Choroid plexus epithelial cell (primary cell): ENCODE data around the gene CHPF.

ENCODE experiments used
- DNase-seq: peaks from one replicate; pipeline ENCODE4 v3.0.0-alpha.2; 2010; ENCODE audit warnings: low read depth
- H3K4me3 ChIP-seq: 2 replicates; pipeline ENCODE4 v1.5.1; 2011; ENCODE audit warnings: low read depth, mild to moderate bottlenecking, control low read depth, low read length, moderate library complexity
- CTCF ChIP-seq: conservative IDR thresholded peaks from 2 replicates; pipeline ENCODE4 v1.5.1; 2011; ENCODE audit warnings: low read depth, mild to moderate bottlenecking, control low read depth, inconsistent platforms, low read length, moderate library complexity

CHPF gene

GRCh38 chr2:219527472-219527871 lies 16.1 kb downstream of the CHPF start:
- no peak for DNase-seq
- no peak overlapping the region for H3K4me3 ChIP-seq
- TF ChIP-seq CTCF: no peak

DNA sequence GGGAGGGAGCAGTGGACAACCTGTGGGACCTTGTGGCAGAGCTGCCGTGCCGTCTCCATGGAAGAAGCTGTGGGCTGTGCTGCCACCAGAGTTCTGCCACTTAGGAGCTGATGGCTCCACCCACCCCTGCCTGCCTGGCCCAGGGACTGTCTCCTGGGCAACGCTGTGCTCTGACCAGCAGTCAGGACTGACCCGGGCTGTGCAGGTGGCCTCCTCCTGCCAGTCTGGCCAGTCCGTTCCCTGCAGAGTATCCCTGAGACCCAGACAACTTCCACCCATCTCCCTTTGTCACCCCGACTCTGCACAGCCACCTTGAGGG lies 16.6 kb downstream of the CHPF start:
- DNase-seq: no peak
- no peak for TF ChIP-seq CTCF
- H3K4me3 ChIP-seq: no peak overlapping the region

DNA sequence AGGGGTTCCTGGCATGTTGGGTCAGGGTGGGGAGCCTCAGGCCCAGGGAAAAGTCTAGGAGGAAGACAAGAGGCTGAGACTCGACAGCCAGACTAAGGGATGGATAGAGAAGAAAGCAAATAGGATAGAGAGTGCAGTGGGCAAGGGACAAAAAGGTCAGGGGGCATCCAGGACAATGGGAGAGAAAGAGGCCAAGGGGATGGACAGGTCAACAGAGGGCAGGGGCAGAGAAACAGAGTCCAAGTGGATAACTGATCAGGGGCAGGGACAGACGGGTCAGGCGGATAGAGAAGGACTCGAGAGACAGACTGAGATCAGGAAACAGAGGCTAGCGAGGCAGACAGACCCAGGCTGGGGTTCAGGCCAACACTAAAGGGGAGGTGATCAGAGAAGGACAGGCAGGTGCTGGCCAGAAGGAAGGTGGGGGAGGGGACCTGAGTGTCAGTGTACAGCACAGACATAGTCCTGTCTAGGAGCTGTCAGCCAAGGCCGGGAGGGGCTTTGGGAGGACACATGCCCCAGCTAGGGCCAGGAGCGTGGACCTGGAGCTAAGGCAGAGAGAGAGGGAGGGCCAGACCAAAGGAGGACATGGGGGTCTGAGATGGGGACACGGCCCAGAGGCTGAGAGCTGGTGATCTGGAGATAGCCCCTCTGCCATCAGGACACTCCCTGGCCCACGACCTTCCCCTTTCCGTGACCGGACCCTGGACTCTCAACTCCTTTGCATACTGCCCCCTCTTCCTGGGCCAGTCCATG lies 17.1 kb downstream of the CHPF start:
- no peak for DNase-seq
- TF ChIP-seq CTCF: no peak

GRCh38 chr2:219525533-219526232 lies 17.9 kb downstream of the CHPF start:
- H3K4me3 ChIP-seq: no peak overlapping the region
- no peak for DNase-seq
- TF ChIP-seq CTCF: no peak

More for the DNA sequence above, 17.1 kb downstream of the CHPF start:
- H3K4me3 ChIP-seq: no peak overlapping the region

DNA sequence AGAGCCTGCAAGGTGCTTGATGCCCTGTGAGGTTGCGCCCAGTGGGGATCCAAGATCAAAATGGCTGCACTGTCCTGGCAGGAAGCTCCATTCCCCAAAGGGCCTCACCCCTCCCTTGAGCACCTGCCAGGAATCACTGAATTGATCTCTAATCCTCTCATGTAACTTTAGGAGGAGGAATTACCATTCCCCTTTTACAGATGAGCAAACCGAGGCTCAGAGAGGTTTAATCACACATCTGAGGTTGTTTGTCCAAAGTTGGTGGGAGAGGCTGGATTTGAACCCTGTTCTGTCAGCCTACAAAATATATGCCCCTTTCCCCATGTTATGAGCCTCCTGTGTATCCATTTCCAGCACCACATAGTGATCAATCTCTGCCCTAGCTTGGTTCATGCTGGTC lies 18.8 kb downstream of the CHPF start:
- TF ChIP-seq CTCF: no peak
- DNase-seq: no peak
- no peak overlapping the region for H3K4me3 ChIP-seq

GRCh38 chr2:219523031-219523671 lies 20.5 kb downstream of the CHPF start:
- peak; percentile 17 for DNase-seq
- no peak for TF ChIP-seq CTCF
- H3K4me3 ChIP-seq: no peak overlapping the region
